Trophoblast cell (in vitro differentiated cells and primary cell): Measurements from ENCODE around the gene CELA1.
A peak's percentile ranks its signal among the peaks of the same experiment; 100 is the strongest.

ENCODE experiments used
- DNase-seq, 2 donors: peaks; one replicate each; pipeline ENCODE4 v3.0.0-alpha.2; 2016
- H2AFZ ChIP-seq: 2 replicates; pipeline ENCODE4 v1.6.1; 2013; ENCODE audit warnings: low read length, moderate library complexity, mild to moderate bottlenecking; ENCODE audit not compliant: insufficient read depth, poor library complexity
- H2AK5ac ChIP-seq: 2 replicates; pipeline ENCODE4 v1.6.1; 2013; ENCODE audit warnings: mild to moderate bottlenecking, low read length
- H2BK120ac ChIP-seq: 2 replicates; pipeline ENCODE4 v1.6.1; 2013; ENCODE audit warnings: low read length, mild to moderate bottlenecking, moderate library complexity; ENCODE audit not compliant: insufficient read depth, poor library complexity
- H2BK12ac ChIP-seq: 2 replicates; pipeline ENCODE4 v1.6.1; 2013; ENCODE audit warnings: mild to moderate bottlenecking, low read length, moderate library complexity
- H2BK5ac ChIP-seq: 2 replicates; pipeline ENCODE4 v1.6.1; 2013; ENCODE audit warnings: low read length, low read depth, moderate library complexity, mild to moderate bottlenecking; ENCODE audit not compliant: poor library complexity
- H3K14ac ChIP-seq: 2 replicates; pipeline ENCODE4 v1.6.1; 2013; ENCODE audit warnings: mild to moderate bottlenecking, low read length
- H3K18ac ChIP-seq: 2 replicates; pipeline ENCODE4 v1.6.1; 2013; ENCODE audit warnings: mild to moderate bottlenecking, low read length
- H3K23ac ChIP-seq: 2 replicates; pipeline ENCODE4 v1.6.1; 2013; ENCODE audit warnings: low read length
- H3K27ac ChIP-seq: 2 replicates; pipeline ENCODE4 v1.5.1; 2013; ENCODE audit warnings: low read depth, mild to moderate bottlenecking, inconsistent platforms, low read length, moderate library complexity
- H3K27me3 ChIP-seq: 2 replicates; pipeline ENCODE4 v1.6.1; 2013; ENCODE audit warnings: inconsistent platforms, mild to moderate bottlenecking, low read length, moderate library complexity; ENCODE audit not compliant: insufficient read depth
- H3K36me3 ChIP-seq, 2 experiments: 1 replicate in 1 of 2; 2 replicates in 1 of 2; pipeline ENCODE4 v1.6.1; 2013; ENCODE audit warnings: low read length in 2 of 2, mild to moderate bottlenecking in 2 of 2, moderate library complexity in 1 of 2; ENCODE audit not compliant: insufficient read depth in 2 of 2, control insufficient read depth in 1 of 2
- H3K4ac ChIP-seq: 2 replicates; pipeline ENCODE4 v1.6.1; 2013; ENCODE audit warnings: low read depth, mild to moderate bottlenecking, low read length, moderate library complexity
- H3K4me1 ChIP-seq, 2 experiments: 1 replicate in 1 of 2; 2 replicates in 1 of 2; pipeline ENCODE4 v1.6.1; 2013; ENCODE audit warnings: low read length in 2 of 2, mild to moderate bottlenecking in 2 of 2, moderate library complexity in 1 of 2; ENCODE audit not compliant: insufficient read depth in 2 of 2, control insufficient read depth in 1 of 2
- H3K4me2 ChIP-seq: 2 replicates; pipeline ENCODE4 v1.6.1; 2013; ENCODE audit warnings: inconsistent platforms, mild to moderate bottlenecking, low read length, moderate library complexity
- H3K4me3 ChIP-seq: 2 replicates; pipeline ENCODE4 v1.5.1; 2013; ENCODE audit warnings: mild to moderate bottlenecking, low read depth, low read length, inconsistent platforms
- H3K79me1 ChIP-seq: one replicate; pipeline ENCODE4 v1.6.1; 2013; ENCODE audit warnings: low read length
- H3K79me2 ChIP-seq: 2 replicates; pipeline ENCODE4 v1.6.1; 2013; ENCODE audit warnings: low read length, mild to moderate bottlenecking; ENCODE audit not compliant: control insufficient read depth, insufficient read depth, poor library complexity
- H3K9ac ChIP-seq: 2 replicates; pipeline ENCODE4 v1.6.1; 2013; ENCODE audit warnings: mild to moderate bottlenecking, low read length
- H3K9me3 ChIP-seq: 2 replicates; pipeline ENCODE4 v1.6.1; 2013; ENCODE audit warnings: low read depth, mild to moderate bottlenecking, control low read depth, inconsistent platforms, low read length; ENCODE audit not compliant: insufficient read depth
- H4K12ac ChIP-seq: 2 replicates; pipeline ENCODE4 v1.6.1; 2013; ENCODE audit warnings: low read depth, mild to moderate bottlenecking, low read length, moderate library complexity
- H4K8ac ChIP-seq: 2 replicates; pipeline ENCODE4 v1.6.1; 2013; ENCODE audit warnings: low read depth, mild to moderate bottlenecking, low read length, moderate library complexity
- H4K91ac ChIP-seq: one replicate; pipeline ENCODE4 v1.6.1; 2013; ENCODE audit warnings: low read depth, mild to moderate bottlenecking, low read length, moderate library complexity
- WGBS: extraction: QIAGEN DNeasy Blood & Tissue Kit; methylation state at CpG from one replicate; pipeline ENCODE4 v1.1.7; 2013; ENCODE audit warnings: missing lambda C conversion rate; ENCODE audit not compliant: insufficient read length, insufficient coverage; ENCODE audit errors: extremely low coverage; 5-methylcytosine and 5-hydroxymethylcytosine counted together

The CELA1 gene

GRCh38 chr12:51378749-51379148, 32.3 kb upstream of the CELA1 start:
- Histone ChIP-seq H2BK12ac (no peak overlapping the region), H4K8ac (no peak overlapping the region), H3K23ac (no peak overlapping the region), H4K91ac (no peak overlapping the region), H3K36me3 (peaks cover 59 to 74% of the 10 kb centered on the region in 2 experiments), H3K9me3 (peaks cover 1% of the 10 kb centered on the region), H3K4ac (no peak overlapping the region), H3K79me2 (no peaks in the 10 kb centered on the region), H2BK5ac (no peak overlapping the region), H3K4me1 (peaks cover 7% of the 10 kb centered on the region in 2 experiments), H2AK5ac (no peak overlapping the region), H2AFZ (no peak overlapping the region), H3K4me2 (no peak overlapping the region), H3K9ac (no peak overlapping the region), H3K27me3 (no peaks in the 10 kb centered on the region), H4K12ac (no peak overlapping the region), H3K27ac (no peak overlapping the region), H3K14ac (no peak overlapping the region), H3K79me1 (peaks cover 19% of the 10 kb centered on the region), H2BK120ac (no peak overlapping the region), H3K4me3 (no peak overlapping the region), H3K18ac (no peak overlapping the region)
- no peak for DNase-seq
- WGBS, result no CpG with 5 or more reads among the region's 2 CpGs

GRCh38 chr12:51377099-51377984, 30.9 kb upstream of the CELA1 start:
- Histone ChIP-seq H2AFZ (no peak overlapping the region), H3K14ac (no peak overlapping the region), H2BK12ac (peak overlapping the region; percentile 6), H4K91ac (no peak overlapping the region), H3K36me3 (peaks cover 54 to 77% of the 10 kb centered on the region in 2 experiments), H3K9me3 (peaks cover 1% of the 10 kb centered on the region), H3K4me2 (no peak overlapping the region), H3K79me1 (peaks cover 22% of the 10 kb centered on the region), H3K23ac (no peak overlapping the region), H3K18ac (no peak overlapping the region), H3K9ac (peak overlapping the region; percentile 11), H3K79me2 (peaks cover 2% of the 10 kb centered on the region), H2AK5ac (peak overlapping the region; percentile 11), H3K27ac (no peak overlapping the region), H2BK120ac (peak overlapping the region; percentile 28), H4K8ac (no peak overlapping the region), H3K4me1 (peaks cover 4 to 7% of the 10 kb centered on the region in 2 experiments), H2BK5ac (no peak overlapping the region), H3K4ac (no peak overlapping the region), H4K12ac (no peak overlapping the region), H3K4me3 (no peak overlapping the region), H3K27me3 (no peaks in the 10 kb centered on the region)
- DNase-seq, result no peak
- WGBS, result no CpG with 5 or more reads among the region's 11 CpGs

DNA sequence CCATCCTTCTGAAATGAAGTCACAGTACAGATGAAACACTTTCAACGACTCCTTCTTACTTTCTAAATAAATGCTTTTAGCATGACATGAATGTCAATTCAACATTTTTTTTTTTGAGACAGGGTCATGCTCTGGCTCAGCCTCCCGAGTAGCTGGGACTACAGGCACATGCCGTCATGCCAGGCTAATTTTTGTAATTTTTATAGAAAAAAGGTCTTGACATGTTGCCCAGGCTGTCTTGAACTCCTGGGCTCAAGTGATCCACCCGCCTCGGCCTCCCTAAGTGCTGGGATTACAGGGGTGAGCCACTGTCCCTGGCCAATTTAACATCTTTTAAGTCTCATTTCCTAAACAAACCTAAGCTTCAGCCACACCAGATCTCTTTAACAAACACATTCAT, 28.4 kb upstream of the CELA1 start:
- Histone ChIP-seq H3K36me3 (peaks cover 45 to 64% of the 10 kb centered on the region in 2 experiments), H3K4me1 (peaks cover 14 to 16% of the 10 kb centered on the region in 2 experiments), H2BK5ac (no peak overlapping the region), H2BK12ac (no peak overlapping the region), H3K4me2 (no peak overlapping the region), H3K9ac (no peak overlapping the region), H3K4ac (no peak overlapping the region), H2AFZ (no peak overlapping the region), H2AK5ac (no peak overlapping the region), H2BK120ac (no peak overlapping the region), H3K27me3 (no peaks in the 10 kb centered on the region), H3K18ac (no peak overlapping the region), H3K23ac (no peak overlapping the region), H4K12ac (no peak overlapping the region), H3K27ac (no peak overlapping the region), H3K79me1 (peaks cover 37% of the 10 kb centered on the region), H3K9me3 (no peaks in the 10 kb centered on the region), H3K4me3 (no peak overlapping the region), H4K8ac (no peak overlapping the region), H3K14ac (no peak overlapping the region), H3K79me2 (peaks cover 3% of the 10 kb centered on the region), H4K91ac (no peak overlapping the region)
- no peak for DNase-seq
- no CpG with 5 or more reads among the region's 5 CpGs for WGBS

DNA sequence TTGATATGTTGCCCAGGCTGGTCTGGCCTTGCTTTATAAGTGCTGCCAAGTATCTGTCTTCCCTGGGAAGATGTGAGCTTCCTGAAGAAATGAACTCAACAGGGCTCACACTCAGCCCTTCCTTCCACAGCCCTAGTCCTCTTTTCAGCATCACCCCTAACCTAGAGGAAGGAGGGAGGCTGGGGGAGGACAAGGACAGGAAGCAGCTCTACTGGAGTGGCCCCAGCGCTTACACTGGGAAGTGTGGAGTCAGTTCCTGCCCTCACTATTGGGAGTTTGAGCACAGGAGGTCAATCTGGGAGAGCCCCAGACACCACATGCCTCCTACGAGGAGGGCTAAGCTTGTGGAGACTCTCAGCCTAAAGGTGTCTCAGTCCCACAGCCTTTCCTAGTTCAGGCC, 27.9 kb upstream of the CELA1 start:
- H2BK12ac ChIP-seq, result peak overlapping the region; percentile 37
- H3K9ac ChIP-seq, result no peak overlapping the region
- no peak overlapping the region for H3K4me3 ChIP-seq
- peak overlapping the region; percentile 78 for H3K18ac ChIP-seq
- no peak overlapping the region for H2AFZ ChIP-seq
- H3K4ac ChIP-seq, result no peak overlapping the region
- peak overlapping the region; percentile 41 for H4K91ac ChIP-seq
- H2AK5ac ChIP-seq, result peak overlapping the region; percentile 80
- H3K4me1 ChIP-seq, result peaks cover 16 to 19% of the 10 kb centered on the region in 2 experiments
- no peaks in the 10 kb centered on the region for H3K9me3 ChIP-seq
- no peak overlapping the region for H3K27ac ChIP-seq
- H2BK5ac ChIP-seq, result peak overlapping the region; percentile 4
- WGBS, result no CpG with 5 or more reads among the region's 2 CpGs
- no peak overlapping the region for H3K4me2 ChIP-seq
- peak overlapping the region; percentile 24 for H3K14ac ChIP-seq
- DNase-seq, result no peak
- H2BK120ac ChIP-seq, result peak overlapping the region; percentile 1
- no peak overlapping the region for H4K12ac ChIP-seq
- peaks cover 37% of the 10 kb centered on the region for H3K79me1 ChIP-seq
- peak overlapping the region; percentile 5 for H4K8ac ChIP-seq
- peaks cover 3% of the 10 kb centered on the region for H3K79me2 ChIP-seq
- H3K27me3 ChIP-seq, result no peaks in the 10 kb centered on the region
- peaks cover 43 to 63% of the 10 kb centered on the region in 2 experiments for H3K36me3 ChIP-seq
- no peak overlapping the region for H3K23ac ChIP-seq
